HepG2 (cell line): ENCODE data around the gene ZNF79. TPM values are rescaled to one million over a fixed set of nuclear protein-coding genes. Genes with fewer than 3 reads are reported as not detected.

Experiments used
- BRD4 ChIP-seq: sonication (generic); formaldehyde crosslinking; IDR thresholded peaks from 2 replicates; pipeline ENCODE4 v1.4.0; 2020; ENCODE audit warnings: missing genetic modification reagents
- CBX5 ChIP-seq: sonication (generic); formaldehyde crosslinking; IDR thresholded peaks from 2 replicates; pipeline ENCODE4 v1.4.0; 2020; ENCODE audit warnings: missing genetic modification reagents, borderline replicate concordance
- ELF3 ChIP-seq: IDR thresholded peaks from 2 replicates; pipeline ENCODE4 v1.6.1; 2016; ENCODE audit warnings: missing genetic modification reagents, missing compliant biosample characterization
- FOXO1 ChIP-seq: sonication (generic); formaldehyde crosslinking; IDR thresholded peaks from 2 replicates; pipeline ENCODE4 v1.4.0; 2020; ENCODE audit warnings: missing genetic modification reagents
- FOXP1 ChIP-seq, 2 experiments: fragments of 450-650 bp in 1 of 2; IDR thresholded peaks; 2 replicates each; pipeline ENCODE4 v1.6.1; 2017 to 2018; ENCODE audit warnings: antibody characterized with exemption in 1 of 2
- IRX3 ChIP-seq: sonication (generic); formaldehyde crosslinking; IDR thresholded peaks from 2 replicates; pipeline ENCODE4 v1.8.1; 2023; ENCODE audit warnings: mild to moderate bottlenecking, low read depth, missing genetic modification reagents, borderline replicate concordance
- JUND ChIP-seq: sonication (generic); formaldehyde crosslinking; IDR thresholded peaks from 2 replicates; pipeline ENCODE4 v1.8.0; 2022; ENCODE audit warnings: mild to moderate bottlenecking, missing genetic modification reagents
- NR1H2 ChIP-seq: sonication (generic); formaldehyde crosslinking; IDR thresholded peaks from 2 replicates; pipeline ENCODE4 v1.8.1; 2022; ENCODE audit warnings: low read depth, missing genetic modification reagents, borderline replicate concordance
- THAP7 ChIP-seq: sonication (generic); formaldehyde crosslinking; IDR thresholded peaks from 2 replicates; pipeline ENCODE4 v1.8.1; 2023; ENCODE audit warnings: mild to moderate bottlenecking, missing genetic modification reagents
- TOE1 ChIP-seq: sonication (generic); formaldehyde crosslinking; IDR thresholded peaks from 2 replicates; pipeline ENCODE4 v1.4.0; 2020; ENCODE audit warnings: mild to moderate bottlenecking, missing genetic modification reagents
- ZBTB42 ChIP-seq: sonication (generic); formaldehyde crosslinking; IDR thresholded peaks from 2 replicates; pipeline ENCODE4 v1.5.0; 2020; ENCODE audit warnings: mild to moderate bottlenecking, missing genetic modification reagents
- ZNF350 ChIP-seq: sonication (generic); formaldehyde crosslinking; IDR thresholded peaks from 2 replicates; pipeline ENCODE4 v1.4.0; 2020; ENCODE audit warnings: mild to moderate bottlenecking, low read depth, missing genetic modification reagents, borderline replicate concordance
- polyA plus RNA-seq, 8 experiments: library from polyadenylated mRNA; depleted of rRNA in 3 of 8; stranded (reverse) in 7 of 8; unstranded in 1 of 8; fragments of >200 nt; fragmentation: Illumina TruSeq in 4 of 8; extraction: Trizol in 4 of 8; gene quantifications; 2 replicates each; pipeline versions ENCODE4 v1.2.1 to v1.2.3, GENCODE V29; 2011 to 2016; ENCODE audit warnings: low read depth in 4 of 8, missing spikeins in 1 of 8, mixed read lengths in 1 of 8; ENCODE audit not compliant: insufficient read depth in 1 of 8
- total RNA-seq, 5 experiments: library from RNA; depleted of rRNA; stranded (reverse); fragments of >200 nt; fragmentation: Illumina TruSeq; extraction: Trizol; gene quantifications; 2 replicates each; pipeline ENCODE4 v1.2.3, GENCODE V29; 2016; ENCODE audit warnings: low read depth in 1 of 5
- TF ChIP-seq, protein P1 (sequence below): sonication (generic); formaldehyde crosslinking; IDR thresholded peaks from 2 replicates; pipeline ENCODE4 v1.4.0; 2020; ENCODE audit warnings: missing genetic modification reagents
- TF ChIP-seq, protein P2 (sequence below): sonication (generic); formaldehyde crosslinking; IDR thresholded peaks from 2 replicates; pipeline ENCODE4 v1.4.0; 2020; ENCODE audit warnings: missing genetic modification reagents
- TF ChIP-seq, protein P3 (sequence below): sonication (generic); formaldehyde crosslinking; IDR thresholded peaks from 2 replicates; pipeline ENCODE4 v1.5.0; 2020; ENCODE audit warnings: missing genetic modification reagents
- TF ChIP-seq, protein P4 (sequence below): sonication (generic); formaldehyde crosslinking; IDR thresholded peaks from 2 replicates; pipeline ENCODE4; 2020; ENCODE audit warnings: missing genetic modification reagents, mild to moderate bottlenecking, borderline replicate concordance

Gene ZNF79
- total and polyA plus RNA-seq, 2 of the 13 experiments (the other 11 are each of a cell fraction or from before 2014, with no cell fraction given), result 3.7 to 8.1 TPM

GRCh38 chr9:127395497-127396252 lies 28.5 kb upstream of the ZNF79 start (continued):
- TF ChIP-seq, protein P1, sequence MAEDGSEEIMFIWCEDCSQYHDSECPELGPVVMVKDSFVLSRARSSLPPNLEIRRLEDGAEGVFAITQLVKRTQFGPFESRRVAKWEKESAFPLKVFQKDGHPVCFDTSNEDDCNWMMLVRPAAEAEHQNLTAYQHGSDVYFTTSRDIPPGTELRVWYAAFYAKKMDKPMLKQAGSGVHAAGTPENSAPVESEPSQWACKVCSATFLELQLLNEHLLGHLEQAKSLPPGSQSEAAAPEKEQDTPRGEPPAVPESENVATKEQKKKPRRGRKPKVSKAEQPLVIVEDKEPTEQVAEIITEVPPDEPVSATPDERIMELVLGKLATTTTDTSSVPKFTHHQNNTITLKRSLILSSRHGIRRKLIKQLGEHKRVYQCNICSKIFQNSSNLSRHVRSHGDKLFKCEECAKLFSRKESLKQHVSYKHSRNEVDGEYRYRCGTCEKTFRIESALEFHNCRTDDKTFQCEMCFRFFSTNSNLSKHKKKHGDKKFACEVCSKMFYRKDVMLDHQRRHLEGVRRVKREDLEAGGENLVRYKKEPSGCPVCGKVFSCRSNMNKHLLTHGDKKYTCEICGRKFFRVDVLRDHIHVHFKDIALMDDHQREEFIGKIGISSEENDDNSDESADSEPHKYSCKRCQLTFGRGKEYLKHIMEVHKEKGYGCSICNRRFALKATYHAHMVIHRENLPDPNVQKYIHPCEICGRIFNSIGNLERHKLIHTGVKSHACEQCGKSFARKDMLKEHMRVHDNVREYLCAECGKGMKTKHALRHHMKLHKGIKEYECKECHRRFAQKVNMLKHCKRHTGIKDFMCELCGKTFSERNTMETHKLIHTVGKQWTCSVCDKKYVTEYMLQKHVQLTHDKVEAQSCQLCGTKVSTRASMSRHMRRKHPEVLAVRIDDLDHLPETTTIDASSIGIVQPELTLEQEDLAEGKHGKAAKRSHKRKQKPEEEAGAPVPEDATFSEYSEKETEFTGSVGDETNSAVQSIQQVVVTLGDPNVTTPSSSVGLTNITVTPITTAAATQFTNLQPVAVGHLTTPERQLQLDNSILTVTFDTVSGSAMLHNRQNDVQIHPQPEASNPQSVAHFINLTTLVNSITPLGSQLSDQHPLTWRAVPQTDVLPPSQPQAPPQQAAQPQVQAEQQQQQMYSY, result no peak
- TF ChIP-seq, protein P2, sequence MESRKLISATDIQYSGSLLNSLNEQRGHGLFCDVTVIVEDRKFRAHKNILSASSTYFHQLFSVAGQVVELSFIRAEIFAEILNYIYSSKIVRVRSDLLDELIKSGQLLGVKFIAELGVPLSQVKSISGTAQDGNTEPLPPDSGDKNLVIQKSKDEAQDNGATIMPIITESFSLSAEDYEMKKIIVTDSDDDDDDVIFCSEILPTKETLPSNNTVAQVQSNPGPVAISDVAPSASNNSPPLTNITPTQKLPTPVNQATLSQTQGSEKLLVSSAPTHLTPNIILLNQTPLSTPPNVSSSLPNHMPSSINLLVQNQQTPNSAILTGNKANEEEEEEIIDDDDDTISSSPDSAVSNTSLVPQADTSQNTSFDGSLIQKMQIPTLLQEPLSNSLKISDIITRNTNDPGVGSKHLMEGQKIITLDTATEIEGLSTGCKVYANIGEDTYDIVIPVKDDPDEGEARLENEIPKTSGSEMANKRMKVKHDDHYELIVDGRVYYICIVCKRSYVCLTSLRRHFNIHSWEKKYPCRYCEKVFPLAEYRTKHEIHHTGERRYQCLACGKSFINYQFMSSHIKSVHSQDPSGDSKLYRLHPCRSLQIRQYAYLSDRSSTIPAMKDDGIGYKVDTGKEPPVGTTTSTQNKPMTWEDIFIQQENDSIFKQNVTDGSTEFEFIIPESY (CRISPR knock-in tag), result 0 out of 2 replicates have a peak, but pooled peaks have one; percentile 14
- TF ChIP-seq ZBTB42 (CRISPR knock-in tag) (no peak), FOXO1 (CRISPR knock-in tag) (peak; percentile 74), IRX3 (no peak), FOXP1 (IDR thresholded peaks at IDR 0.05) (no peak), FOXP1 (CRISPR knock-in tag; IDR thresholded peaks at IDR 0.05) (peak; percentile 82), TOE1 (CRISPR knock-in tag) (no peak), ZNF350 (CRISPR knock-in tag) (0 out of 2 replicates have a peak, but pooled peaks have one; percentile 20), BRD4 (CRISPR knock-in tag) (no peak), NR1H2 (CRISPR knock-in tag) (no peak), ELF3 (peak; percentile 76), CBX5 (CRISPR knock-in tag) (peak; percentile 63; the same call in 1 of the 2 replicates), JUND (CRISPR knock-in tag) (peak; percentile 75; the same call in 1 of the 2 replicates), THAP7 (CRISPR knock-in tag) (no peak)
- TF ChIP-seq, protein P3, sequence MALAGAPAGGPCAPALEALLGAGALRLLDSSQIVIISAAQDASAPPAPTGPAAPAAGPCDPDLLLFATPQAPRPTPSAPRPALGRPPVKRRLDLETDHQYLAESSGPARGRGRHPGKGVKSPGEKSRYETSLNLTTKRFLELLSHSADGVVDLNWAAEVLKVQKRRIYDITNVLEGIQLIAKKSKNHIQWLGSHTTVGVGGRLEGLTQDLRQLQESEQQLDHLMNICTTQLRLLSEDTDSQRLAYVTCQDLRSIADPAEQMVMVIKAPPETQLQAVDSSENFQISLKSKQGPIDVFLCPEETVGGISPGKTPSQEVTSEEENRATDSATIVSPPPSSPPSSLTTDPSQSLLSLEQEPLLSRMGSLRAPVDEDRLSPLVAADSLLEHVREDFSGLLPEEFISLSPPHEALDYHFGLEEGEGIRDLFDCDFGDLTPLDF (CRISPR knock-in tag), result no peak
- TF ChIP-seq, protein P4, sequence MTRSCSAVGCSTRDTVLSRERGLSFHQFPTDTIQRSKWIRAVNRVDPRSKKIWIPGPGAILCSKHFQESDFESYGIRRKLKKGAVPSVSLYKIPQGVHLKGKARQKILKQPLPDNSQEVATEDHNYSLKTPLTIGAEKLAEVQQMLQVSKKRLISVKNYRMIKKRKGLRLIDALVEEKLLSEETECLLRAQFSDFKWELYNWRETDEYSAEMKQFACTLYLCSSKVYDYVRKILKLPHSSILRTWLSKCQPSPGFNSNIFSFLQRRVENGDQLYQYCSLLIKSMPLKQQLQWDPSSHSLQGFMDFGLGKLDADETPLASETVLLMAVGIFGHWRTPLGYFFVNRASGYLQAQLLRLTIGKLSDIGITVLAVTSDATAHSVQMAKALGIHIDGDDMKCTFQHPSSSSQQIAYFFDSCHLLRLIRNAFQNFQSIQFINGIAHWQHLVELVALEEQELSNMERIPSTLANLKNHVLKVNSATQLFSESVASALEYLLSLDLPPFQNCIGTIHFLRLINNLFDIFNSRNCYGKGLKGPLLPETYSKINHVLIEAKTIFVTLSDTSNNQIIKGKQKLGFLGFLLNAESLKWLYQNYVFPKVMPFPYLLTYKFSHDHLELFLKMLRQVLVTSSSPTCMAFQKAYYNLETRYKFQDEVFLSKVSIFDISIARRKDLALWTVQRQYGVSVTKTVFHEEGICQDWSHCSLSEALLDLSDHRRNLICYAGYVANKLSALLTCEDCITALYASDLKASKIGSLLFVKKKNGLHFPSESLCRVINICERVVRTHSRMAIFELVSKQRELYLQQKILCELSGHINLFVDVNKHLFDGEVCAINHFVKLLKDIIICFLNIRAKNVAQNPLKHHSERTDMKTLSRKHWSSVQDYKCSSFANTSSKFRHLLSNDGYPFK (CRISPR knock-in tag), result 0 out of 2 replicates have a peak, but pooled peaks have one; percentile 33
